ENCODE measurements around the gene CNOT4. TPM values are rescaled to one million over a fixed set of nuclear protein-coding genes. Genes with fewer than 3 reads are reported as not detected.
"Not testable (repeated sequence)": the region's sequence is repeated elsewhere in the genome, so short reads cannot be mapped to it uniquely, and the experiment has no call there.

Gene CNOT4
- total and polyA plus RNA-seq, 2 donors (not counting 1 experiment from before 2014, with no cell fraction given): 14.9 to 15.9 TPM

GRCh38 chr7:135475521-135475920 is 34.4 kb downstream of the CNOT4 start:
- TF ChIP-seq EZH2 (IDR thresholded peaks at IDR 0.05; ENCODE audit: low read length, missing control alignments) (no peak), CTCF (conservative IDR thresholded peaks at IDR 0.05 in 1 of 2, IDR thresholded peaks at IDR 0.05 in 1 of 2; ENCODE audit: low read depth in 1 of 2, low read length in 2 of 2) (no peak)
- H3K9ac ChIP-seq (ENCODE audit: insufficient read depth, low read length): no peak overlapping the region
- H4K20me1 ChIP-seq (ENCODE audit: control insufficient read depth, extremely low read depth, insufficient read depth, low read length): no peaks in the 10 kb centered on the region
- H3K79me2 ChIP-seq (ENCODE audit: control insufficient read depth, insufficient read depth, low read length): peaks cover 12% of the 10 kb centered on the region
- H3K27ac ChIP-seq (ENCODE audit: insufficient read depth, low read length): no peak overlapping the region
- H3K27me3 ChIP-seq (ENCODE audit: control insufficient read depth, insufficient read depth, low read length): no peaks in the 10 kb centered on the region
- H3K4me3 ChIP-seq (replicated peaks in 1 of 4; ENCODE audit: control extremely low read depth in 1 of 4, insufficient read depth in 1 of 4, low read depth in 3 of 4, low read length in 4 of 4): no peak overlapping the region
- no peaks in the 10 kb centered on the region for H3K36me3 ChIP-seq (ENCODE audit: control insufficient read depth, insufficient read depth, low read length)
- H2AFZ ChIP-seq (ENCODE audit: low read length): no peak overlapping the region
- DNase-seq (ENCODE audit: low read depth in 2 of 2): no peak
- H3K9me3 ChIP-seq (ENCODE audit: control insufficient read depth, insufficient read depth, low read depth, low read length): no peaks in the 10 kb centered on the region
- no peaks in the 10 kb centered on the region for H3K4me1 ChIP-seq (ENCODE audit: control insufficient read depth, extremely low read depth, insufficient read depth, low read length)
- no peak overlapping the region for H3K4me2 ChIP-seq (ENCODE audit: extremely low read depth, insufficient read depth, low read length)

- H3K9me3 ChIP-seq (ENCODE audit: control insufficient read depth, insufficient read depth, low read depth, low read length); H4K20me1 ChIP-seq (ENCODE audit: control insufficient read depth, extremely low read depth, insufficient read depth, low read length); H3K4me3 ChIP-seq (replicated peaks in 1 of 4; ENCODE audit: control extremely low read depth in 1 of 4, insufficient read depth in 1 of 4, low read depth in 3 of 4, low read length in 4 of 4); H3K27ac ChIP-seq (ENCODE audit: insufficient read depth, low read length); H3K27me3 ChIP-seq (ENCODE audit: control insufficient read depth, insufficient read depth, low read length); H3K9ac ChIP-seq (ENCODE audit: insufficient read depth, low read length); H2AFZ ChIP-seq (ENCODE audit: low read length); H3K36me3 ChIP-seq (ENCODE audit: control insufficient read depth, insufficient read depth, low read length); DNase-seq (ENCODE audit: low read depth in 2 of 2); H3K4me2 ChIP-seq (ENCODE audit: extremely low read depth, insufficient read depth, low read length); H3K4me1 ChIP-seq (ENCODE audit: control insufficient read depth, extremely low read depth, insufficient read depth, low read length): not testable (repeated sequence)
- H3K79me2 ChIP-seq (ENCODE audit: control insufficient read depth, insufficient read depth, low read length): peaks cover 14% of the 10 kb centered on the region
Measured at GRCh38 chr7:135469705-135470104, 40.2 kb downstream of the CNOT4 start.

- H3K79me2 ChIP-seq (ENCODE audit: control insufficient read depth, insufficient read depth, low read length): peaks cover 13% of the 10 kb centered on the region
- H3K4me1 ChIP-seq (ENCODE audit: control insufficient read depth, extremely low read depth, insufficient read depth, low read length): no peaks in the 10 kb centered on the region
- no peak overlapping the region for H3K4me3 ChIP-seq (replicated peaks in 1 of 4; ENCODE audit: control extremely low read depth in 1 of 4, insufficient read depth in 1 of 4, low read depth in 3 of 4, low read length in 4 of 4)
- TF ChIP-seq CTCF (conservative IDR thresholded peaks at IDR 0.05 in 1 of 2, IDR thresholded peaks at IDR 0.05 in 1 of 2; ENCODE audit: low read depth in 1 of 2, low read length in 2 of 2): no peak
- TF ChIP-seq EZH2 (IDR thresholded peaks at IDR 0.05; ENCODE audit: low read length, missing control alignments): no peak
- no peak overlapping the region for H3K9ac ChIP-seq (ENCODE audit: insufficient read depth, low read length)
- peak in 1 of 2 donors; percentile 12 for DNase-seq (ENCODE audit: low read depth in 2 of 2)
- H3K4me2 ChIP-seq (ENCODE audit: extremely low read depth, insufficient read depth, low read length): no peak overlapping the region
- no peaks in the 10 kb centered on the region for H4K20me1 ChIP-seq (ENCODE audit: control insufficient read depth, extremely low read depth, insufficient read depth, low read length)
- H3K27ac ChIP-seq (ENCODE audit: insufficient read depth, low read length): no peak overlapping the region
- H3K9me3 ChIP-seq (ENCODE audit: control insufficient read depth, insufficient read depth, low read depth, low read length): no peaks in the 10 kb centered on the region
- H3K27me3 ChIP-seq (ENCODE audit: control insufficient read depth, insufficient read depth, low read length): no peaks in the 10 kb centered on the region
- H3K36me3 ChIP-seq (ENCODE audit: control insufficient read depth, insufficient read depth, low read length): no peaks in the 10 kb centered on the region
- no peak overlapping the region for H2AFZ ChIP-seq (ENCODE audit: low read length)
Measured at GRCh38 chr7:135467207-135467711, 42.6 kb downstream of the CNOT4 start.

Measured in fibroblast of lung (primary cell).